CD4-positive, alpha-beta T cell treated with Interleukin-10 for 1 hour (primary cell): ENCODE results near the gene CUX1.
"Not testable (repeated sequence)": the region's sequence is repeated elsewhere in the genome, so short reads cannot be mapped to it uniquely, and the experiment has no call there.

Experiments used
- DNase-seq: peaks from one replicate; pipeline ENCODE4 v3.0.0-alpha.2; 2020

CUX1 gene

GRCh38 chr7:101870361-101871062, 53.1 kb downstream of the CUX1 start:
- no peak for DNase-seq

GRCh38 chr7:101871351-101871750, 53.9 kb downstream of the CUX1 start:
- no peak for DNase-seq

GRCh38 chr7:101874028-101874427, 56.6 kb downstream of the CUX1 start:
- DNase-seq = no peak

- no peak for DNase-seq
Observed at GRCh38 chr7:101875283-101875846, 57.9 kb downstream of the CUX1 start.

- DNase-seq = no peak
Observed at GRCh38 chr7:101877882-101878591, 60.6 kb downstream of the CUX1 start.

- no peak for DNase-seq
Observed at GRCh38 chr7:101878938-101879337, 61.5 kb downstream of the CUX1 start.

- no peak for DNase-seq
Observed at GRCh38 chr7:101879565-101879964, 62.1 kb downstream of the CUX1 start.

- no peak for DNase-seq
Observed at GRCh38 chr7:101880282-101881054, 63.0 kb downstream of the CUX1 start.

- no peak for DNase-seq
Observed at GRCh38 chr7:101882005-101882421, 64.6 kb downstream of the CUX1 start.

GRCh38 chr7:101882595-101883564, 65.5 kb downstream of the CUX1 start:
- no peak for DNase-seq

- DNase-seq = peak; percentile 6
Observed at GRCh38 chr7:101884671-101885596, 67.5 kb downstream of the CUX1 start.

GRCh38 chr7:101885597-101885955, 68.2 kb downstream of the CUX1 start:
- DNase-seq = no peak

GRCh38 chr7:101887352-101887751, 69.9 kb downstream of the CUX1 start:
- not testable (repeated sequence) for DNase-seq

GRCh38 chr7:101888564-101888963, 71.1 kb downstream of the CUX1 start:
- not testable (repeated sequence) for DNase-seq

GRCh38 chr7:101890749-101891523, 73.5 kb downstream of the CUX1 start:
- no peak for DNase-seq

- no peak for DNase-seq
Observed at GRCh38 chr7:101891936-101892640, 74.7 kb downstream of the CUX1 start.

- no peak for DNase-seq
Observed at GRCh38 chr7:101893341-101894082, 76.1 kb downstream of the CUX1 start.

GRCh38 chr7:101896316-101896715, 78.9 kb downstream of the CUX1 start:
- no peak for DNase-seq

- DNase-seq = no peak
Observed at GRCh38 chr7:101896941-101897340, 79.5 kb downstream of the CUX1 start.
